GM21737 (cell line): Measurements from ENCODE around the gene ADSS2.
"Not testable (repeated sequence)": the region's sequence is repeated elsewhere in the genome, so short reads cannot be mapped to it uniquely, and the experiment has no call there.

ENCODE experiments used
- ATAC-seq: cut with Tn5 transposase; IDR thresholded peaks from one replicate; pipeline ENCODE4 v1.9.1; 2021; ENCODE audit warnings: mild to moderate bottlenecking, moderate library complexity; ENCODE audit not compliant: unreplicated experiment

ADSS2 gene

GRCh38 chr1:244368279-244368678 is 83.4 kb downstream of the ADSS2 start:
- ATAC-seq = no peak

DNA sequence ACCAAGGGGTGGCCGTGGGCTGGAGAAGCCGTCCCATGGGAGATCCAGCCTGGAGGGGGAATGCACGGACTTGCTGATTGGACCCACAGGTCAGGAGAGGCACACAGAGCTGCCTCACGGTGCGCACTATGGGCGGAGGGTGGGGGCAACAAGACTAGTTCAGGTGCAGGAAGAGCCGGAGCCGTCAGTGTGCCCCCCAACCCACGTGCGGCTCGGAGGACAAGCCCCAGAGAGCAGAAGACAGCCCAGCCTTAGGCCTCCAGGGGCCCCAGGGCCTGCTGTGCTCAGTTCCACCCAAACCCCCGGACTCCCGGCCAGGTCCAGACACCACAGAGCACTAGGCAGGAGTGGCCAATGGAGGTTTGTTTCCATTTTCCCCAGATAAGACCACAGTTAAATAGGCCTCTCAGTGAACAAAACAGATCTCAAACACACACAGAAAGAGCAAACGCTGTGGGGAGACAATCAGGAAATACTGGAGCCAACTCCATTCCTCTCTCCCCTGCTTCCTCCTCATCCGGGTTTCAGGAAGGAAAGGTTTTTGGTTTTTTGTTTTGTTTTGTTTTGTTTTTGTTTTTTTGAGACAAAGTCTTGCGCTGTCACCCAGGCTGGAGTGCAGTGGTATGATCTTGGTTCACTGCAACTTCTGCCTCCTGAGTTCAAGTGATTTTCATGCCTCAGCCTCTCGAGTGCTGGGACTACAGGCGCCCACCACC is 84.2 kb downstream of the ADSS2 start:
- no peak for ATAC-seq

- no peak for ATAC-seq
Measured at GRCh38 chr1:244365809-244366208, 85.9 kb downstream of the ADSS2 start.

GRCh38 chr1:244365262-244365661 is 86.4 kb downstream of the ADSS2 start:
- not testable (repeated sequence) for ATAC-seq

- ATAC-seq = no peak
Measured at GRCh38 chr1:244362476-244362875, 89.2 kb downstream of the ADSS2 start.

DNA sequence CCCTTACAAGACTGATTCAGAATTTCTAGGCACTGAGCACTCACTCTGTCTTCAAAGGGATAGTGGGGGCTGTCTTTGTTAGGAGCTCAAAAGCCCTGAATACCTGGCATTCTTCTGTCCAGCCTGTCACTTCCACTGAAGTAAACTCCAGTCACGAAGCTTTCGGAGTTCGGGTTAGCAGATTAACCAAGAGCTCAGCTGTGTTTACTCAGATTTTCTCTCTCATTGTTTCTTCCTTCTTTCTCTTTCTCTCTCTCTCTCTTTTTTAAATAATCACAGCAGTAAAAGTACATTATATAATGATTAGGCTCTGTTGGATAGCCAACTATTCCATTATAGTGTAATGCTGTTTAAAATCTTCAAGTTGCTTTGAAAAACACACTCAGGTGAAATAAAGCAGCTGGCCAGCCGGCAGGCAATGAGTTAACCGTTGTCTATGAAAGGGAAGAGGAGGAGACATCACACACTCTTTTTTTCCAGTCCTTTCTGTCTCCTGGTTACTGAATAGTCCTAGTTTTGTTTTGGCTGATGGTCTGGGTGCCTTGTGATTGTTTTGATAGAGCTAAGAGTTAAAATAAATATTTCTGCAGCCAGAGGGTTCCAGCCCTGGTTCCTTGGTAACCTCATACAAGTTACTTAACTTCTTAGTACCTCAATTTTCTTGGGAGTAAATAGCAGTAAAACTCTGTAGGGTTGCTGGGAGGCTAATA is 89.8 kb downstream of the ADSS2 start:
- ATAC-seq = no peak
